HG03378 (cell line): Measurements from ENCODE around the gene KIF4B.
"Not testable (repeated sequence)": the region's sequence is repeated elsewhere in the genome, so short reads cannot be mapped to it uniquely, and the experiment has no call there.

ENCODE experiments used
- ATAC-seq: cut with Tn5 transposase; IDR thresholded peaks from one replicate; pipeline ENCODE4 v1.9.1; 2021; ENCODE audit warnings: mild to moderate bottlenecking, moderate library complexity; ENCODE audit not compliant: unreplicated experiment

The KIF4B gene

DNA sequence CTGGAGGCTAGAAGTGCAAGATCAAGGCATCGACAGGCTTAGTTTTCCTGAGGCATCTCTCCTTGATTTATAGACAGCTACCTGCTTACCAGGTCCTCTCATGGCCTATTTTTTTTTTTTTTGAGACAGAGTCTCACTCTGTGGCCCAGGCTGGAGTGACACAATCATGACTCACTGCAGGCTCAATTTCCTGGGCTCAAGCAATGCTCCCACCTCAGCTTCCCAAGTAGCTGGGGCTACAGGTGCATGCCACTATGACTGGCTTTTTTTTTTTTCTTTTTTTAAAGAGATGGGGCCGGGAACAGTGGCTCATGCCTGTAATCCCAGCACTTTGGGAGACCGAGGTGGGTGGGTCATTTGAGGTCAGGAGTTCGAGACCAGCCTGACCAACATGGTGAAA, 10.8 kb upstream of the KIF4B start:
- not testable (repeated sequence) for ATAC-seq

GRCh38 chr5:155004138-155004744, 9.3 kb upstream of the KIF4B start:
- ATAC-seq, result no peak

DNA sequence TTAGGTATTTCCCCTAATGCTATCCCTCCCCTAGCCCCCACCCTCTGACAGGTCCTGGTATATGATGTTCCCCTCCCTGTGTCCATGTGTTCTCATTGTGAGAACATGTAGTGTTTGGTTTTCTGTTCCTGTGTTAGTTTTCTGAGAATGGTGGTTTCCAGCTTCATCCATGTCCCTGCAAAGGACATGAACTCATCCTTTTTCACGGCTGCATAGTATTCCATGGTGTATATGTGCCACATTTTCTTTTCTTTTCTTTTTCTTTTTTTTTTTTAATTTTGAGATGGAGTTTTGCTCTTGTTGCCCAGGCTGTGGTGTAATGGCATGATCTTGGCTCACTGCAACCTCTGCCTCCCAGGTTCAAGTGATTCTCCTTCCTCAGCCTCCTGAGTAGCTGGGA, 7.3 kb upstream of the KIF4B start:
- ATAC-seq, result not testable (repeated sequence)

DNA sequence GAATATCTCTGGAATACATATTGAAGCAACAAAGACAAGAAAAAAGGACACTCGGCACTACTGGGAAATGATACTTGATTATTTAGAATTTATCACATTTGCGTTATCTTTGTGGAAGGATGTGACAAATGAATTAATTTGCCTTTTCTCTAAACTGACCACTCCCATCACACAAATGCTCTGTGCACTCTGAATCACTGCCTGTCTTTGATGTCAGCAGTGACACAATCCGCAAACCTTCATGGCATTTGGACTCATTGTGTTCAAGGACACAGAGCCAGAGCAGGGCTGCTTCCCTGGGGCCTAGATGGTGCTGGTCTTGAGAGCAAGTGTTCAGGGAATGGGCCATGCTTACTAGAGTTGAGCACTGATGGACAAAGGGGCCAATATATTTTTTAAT, 4.9 kb upstream of the KIF4B start:
- ATAC-seq, result no peak

GRCh38 chr5:155010881-155011280, 2.7 kb upstream of the KIF4B start:
- no peak for ATAC-seq

GRCh38 chr5:155015239-155015638, 1.7 kb downstream of the KIF4B start:
- no peak for ATAC-seq

DNA sequence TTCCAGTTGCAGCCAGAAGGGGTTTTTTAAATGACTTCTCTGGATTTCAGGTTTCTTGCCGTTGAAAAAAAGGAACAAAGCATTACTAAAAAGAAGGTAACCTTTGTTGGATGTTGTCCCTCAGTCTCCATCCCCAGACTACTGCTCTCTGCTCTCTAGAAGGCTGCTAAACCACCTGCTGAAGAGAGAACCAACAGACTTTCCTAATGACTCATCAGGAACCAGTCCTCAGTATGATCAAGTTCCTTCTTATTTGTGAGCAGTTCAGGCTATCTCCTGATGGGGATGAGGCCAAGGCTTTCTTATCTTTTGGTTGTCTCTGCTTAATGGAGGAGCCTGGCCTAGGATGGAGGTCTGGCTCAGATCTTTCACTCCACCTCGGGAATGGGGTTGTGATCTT, 4.1 kb downstream of the KIF4B start:
- peak; percentile 95 for ATAC-seq

DNA sequence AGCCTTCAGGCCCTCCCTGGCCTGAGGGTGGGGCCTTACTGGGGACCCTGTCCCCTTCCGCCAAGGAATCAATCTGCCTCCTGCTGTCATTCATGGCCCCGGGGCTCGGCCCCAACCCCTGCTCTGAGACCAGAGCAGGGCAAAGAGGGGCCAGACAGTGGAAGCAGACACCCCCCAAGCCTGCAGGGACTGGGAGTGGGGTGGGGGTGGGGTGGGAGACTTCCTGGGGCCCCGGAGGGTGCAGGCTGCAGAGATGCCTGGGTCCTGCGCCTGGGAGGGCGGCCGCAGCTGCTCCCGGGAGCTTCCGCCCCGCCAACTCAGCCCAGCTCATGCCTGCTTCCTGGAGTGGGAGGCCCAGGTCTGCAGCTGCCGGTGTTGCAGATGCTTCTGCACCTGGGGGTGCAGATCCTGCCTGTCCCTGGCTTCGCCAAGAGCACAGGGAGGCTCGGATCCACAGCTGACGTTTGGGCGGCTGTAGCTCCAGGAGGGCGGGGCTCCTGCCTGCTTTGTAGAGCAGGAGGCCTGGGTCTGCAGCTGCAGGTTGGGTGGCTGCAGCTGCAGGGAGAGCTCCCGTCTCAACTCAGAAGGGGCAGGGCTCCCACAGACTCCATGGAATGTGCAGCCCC, 6.2 kb downstream of the KIF4B start:
- no peak for ATAC-seq

DNA sequence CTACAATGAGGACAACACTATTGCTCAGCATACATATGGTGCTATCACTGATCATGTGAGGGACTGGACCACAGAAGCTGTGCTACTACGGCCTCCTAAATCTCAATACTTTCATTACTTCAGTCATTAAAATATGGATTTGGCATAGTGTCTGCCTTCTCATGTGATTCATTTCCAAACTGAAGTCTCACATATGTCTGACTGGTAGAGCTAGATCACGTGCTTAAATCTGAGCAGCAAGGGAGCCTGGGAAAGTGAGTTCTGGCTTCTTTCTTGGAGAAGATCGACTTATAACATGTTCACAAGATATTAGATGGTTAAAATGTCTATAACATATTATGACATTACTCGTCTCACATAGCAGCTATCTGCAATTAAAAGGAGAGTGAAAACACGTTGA, 8.3 kb downstream of the KIF4B start:
- no peak for ATAC-seq

DNA sequence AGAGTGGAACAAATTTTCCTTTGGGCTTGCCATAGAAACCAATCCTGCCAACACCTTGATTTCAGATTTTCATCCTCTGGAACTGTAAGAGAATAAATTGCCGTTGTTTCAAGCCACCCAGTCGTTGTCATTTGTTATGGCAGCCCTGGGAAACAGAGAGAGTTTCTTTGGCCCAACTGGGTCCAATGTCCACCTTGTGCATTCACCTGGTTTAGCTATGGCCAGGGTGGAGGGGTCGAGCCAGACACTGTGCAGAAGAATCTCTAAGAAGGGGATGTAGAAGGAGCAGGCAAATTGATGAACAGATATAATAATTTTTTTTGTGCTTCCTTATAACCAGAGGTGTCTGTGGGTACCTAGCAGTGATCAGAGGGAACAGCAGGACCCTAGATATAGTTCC, 9.8 kb downstream of the KIF4B start:
- ATAC-seq, result no peak

DNA sequence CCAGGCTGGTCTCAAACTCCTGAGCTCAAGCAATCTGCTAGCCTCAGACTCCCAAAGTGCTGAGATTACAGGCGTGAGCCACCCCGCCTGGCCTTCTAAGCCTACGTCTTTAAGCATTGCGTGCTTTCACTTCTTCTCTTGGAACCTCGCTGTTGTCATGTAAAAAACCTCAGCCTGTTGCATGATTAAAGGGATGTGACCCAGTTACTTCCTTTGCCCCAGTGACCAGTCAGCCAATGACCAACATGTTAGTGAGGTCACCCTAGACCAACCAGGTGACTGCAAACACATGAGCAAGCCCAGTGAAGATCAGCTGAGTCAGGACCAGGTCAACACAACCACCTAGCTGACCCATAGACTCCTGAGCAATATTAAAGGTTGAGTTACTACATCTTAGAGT, 10.5 kb downstream of the KIF4B start:
- peak; percentile 47 for ATAC-seq

DNA sequence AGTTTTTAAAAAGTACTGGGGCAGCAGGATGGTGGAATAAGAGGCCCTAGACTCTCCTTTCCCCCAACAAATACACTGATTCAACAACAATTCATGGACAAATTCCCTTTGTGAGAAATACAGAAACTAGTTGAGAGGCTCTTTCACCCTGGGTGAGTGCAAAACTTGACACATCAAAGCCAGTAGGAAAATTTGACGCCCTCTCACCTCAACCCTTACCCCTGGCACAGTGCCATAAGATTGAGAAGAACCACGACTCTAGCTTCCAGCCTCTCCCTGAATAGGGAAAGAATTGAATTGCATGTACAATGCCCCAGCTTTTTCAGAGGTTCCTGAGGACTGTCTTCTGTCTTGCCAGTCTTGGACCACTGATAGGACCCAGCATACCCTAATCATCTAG, 12.3 kb downstream of the KIF4B start:
- no peak for ATAC-seq

- no peak for ATAC-seq
Observed at GRCh38 chr5:155027993-155028629, 14.6 kb downstream of the KIF4B start.

- no peak for ATAC-seq
Observed at GRCh38 chr5:155029240-155029639, 15.7 kb downstream of the KIF4B start.

GRCh38 chr5:155034145-155034744, 20.7 kb downstream of the KIF4B start:
- not testable (repeated sequence) for ATAC-seq

GRCh38 chr5:155035087-155035486, 21.5 kb downstream of the KIF4B start:
- ATAC-seq, result not testable (repeated sequence)

- ATAC-seq, result no peak
Observed at GRCh38 chr5:155040984-155041653, 27.6 kb downstream of the KIF4B start.

DNA sequence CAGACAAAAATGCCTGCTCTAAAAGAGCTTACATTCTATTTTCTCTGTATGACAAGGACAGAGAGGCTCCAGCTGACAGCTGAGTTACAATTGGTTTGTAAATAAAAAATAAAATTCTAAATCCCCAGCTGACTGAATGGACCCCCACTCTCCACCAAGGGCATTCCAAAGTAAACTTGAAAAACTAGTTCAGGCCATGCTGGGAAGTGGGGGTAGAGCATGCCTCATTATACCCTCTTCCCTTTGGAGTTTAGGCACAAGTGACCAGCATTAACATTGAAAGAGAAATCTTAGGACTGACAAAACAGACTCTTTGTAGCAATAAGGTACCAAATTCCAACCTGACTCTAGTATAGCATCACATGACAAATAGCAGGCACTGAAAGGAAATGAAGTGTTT, 31.0 kb downstream of the KIF4B start:
- no peak for ATAC-seq

DNA sequence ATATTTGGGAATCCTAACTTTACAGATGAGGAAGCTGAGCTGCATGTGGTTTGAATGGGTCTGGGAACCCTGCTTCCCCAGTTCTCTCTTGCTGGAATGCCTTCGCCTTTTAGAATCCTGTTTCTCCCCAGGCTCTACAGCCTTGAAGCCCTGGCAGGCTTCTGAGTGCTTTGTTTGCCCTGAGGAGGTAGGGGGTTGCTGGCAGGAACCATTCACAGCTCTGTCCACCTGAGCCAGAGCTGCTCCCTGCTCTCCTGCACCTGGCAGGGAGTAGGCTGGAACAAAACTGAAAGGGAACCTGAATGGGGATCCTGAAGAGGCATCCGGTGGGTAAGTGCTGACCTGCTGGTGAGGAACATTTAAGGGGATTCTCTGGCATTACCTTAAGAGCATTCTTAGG, 33.0 kb downstream of the KIF4B start:
- ATAC-seq, result no peak

GRCh38 chr5:155047818-155048217, 34.3 kb downstream of the KIF4B start:
- no peak for ATAC-seq

GRCh38 chr5:155049569-155050383, 36.2 kb downstream of the KIF4B start:
- ATAC-seq, result no peak
